ENCODE measurements around the gene CELF1.

- TF ChIP-seq CTCF (IDR thresholded peaks at IDR 0.05; ENCODE audit: low read length), result no peak
- TF ChIP-seq EZH2phosphoT487 (IDR thresholded peaks at IDR 0.05; ENCODE audit: low read length), result no peak
Measured at GRCh38 chr11:47437746-47438418, 115.0 kb downstream of the CELF1 start.

Measured in MM.1S (cell line).